ENCODE measurements around the gene LIG1.

GRCh38 chr19:48147597-48148175 is 22.5 kb downstream of the LIG1 start:
- no peak for TF ChIP-seq SAFB2 (CRISPR knock-in tag; IDR thresholded peaks at IDR 0.05; ENCODE audit: borderline replicate concordance, low read depth)
- TF ChIP-seq RFX5 (IDR thresholded peaks at IDR 0.05; ENCODE audit: low read depth, low read length): no peak
- no peak for TF ChIP-seq RELA (CRISPR knock-in tag; IDR thresholded peaks at IDR 0.05)
- TF ChIP-seq SP2 (CRISPR knock-in tag; IDR thresholded peaks at IDR 0.05): no peak
- TF ChIP-seq ADNP (CRISPR knock-in tag; IDR thresholded peaks at IDR 0.05): no peak
- TF ChIP-seq ZNF317 (CRISPR knock-in tag; IDR thresholded peaks at IDR 0.05): no peak
- no peak for TF ChIP-seq EZH2 (conservative IDR thresholded peaks at IDR 0.05; ENCODE audit: low read depth, low read length)
- no peak for TF ChIP-seq NFRKB (IDR thresholded peaks at IDR 0.05)
- TF ChIP-seq ZNF780A (CRISPR knock-in tag; IDR thresholded peaks at IDR 0.05): no peak
- no peak for TF ChIP-seq ZNF547 (CRISPR knock-in tag; IDR thresholded peaks at IDR 0.05)
- TF ChIP-seq ZFX (CRISPR knock-in tag; IDR thresholded peaks at IDR 0.05; ENCODE audit: low read depth): no peak
